Measurements from ENCODE around the gene FOCAD.

DNA sequence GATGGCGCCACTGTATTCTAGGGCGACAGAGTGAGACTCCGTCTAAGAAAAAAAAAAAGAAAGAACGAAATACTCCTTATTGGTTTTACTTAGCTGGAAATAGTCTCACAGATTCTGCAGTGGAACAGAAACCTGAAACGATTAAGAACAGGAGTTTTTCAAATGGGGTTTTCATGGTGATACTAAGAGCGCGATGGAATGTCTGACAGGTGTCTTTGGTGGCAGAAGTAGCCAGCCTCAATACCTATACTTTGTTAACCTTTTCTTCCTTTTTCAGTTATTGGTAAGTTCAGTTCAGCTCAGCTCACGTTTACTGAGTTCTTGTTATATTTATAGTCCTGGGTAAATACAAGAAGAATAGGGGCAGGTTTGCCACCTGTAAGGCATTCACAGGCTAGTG, 123.9 kb downstream of the FOCAD start:
- TF ChIP-seq POLR2A (IDR thresholded peaks at IDR 0.05; ENCODE audit: low read depth, low read length), result no peak
- no peak for TF ChIP-seq TAF1 (IDR thresholded peaks at IDR 0.05; ENCODE audit: borderline replicate concordance, low read depth, low read length)
- no peak for TF ChIP-seq POLR2AphosphoS5 (IDR thresholded peaks at IDR 0.05; ENCODE audit: low read depth, low read length)
